ENCODE measurements around the gene NAT10.
"Not testable (repeated sequence)": the region's sequence is repeated elsewhere in the genome, so short reads cannot be mapped to it uniquely, and the experiment has no call there.

Gene NAT10

DNA sequence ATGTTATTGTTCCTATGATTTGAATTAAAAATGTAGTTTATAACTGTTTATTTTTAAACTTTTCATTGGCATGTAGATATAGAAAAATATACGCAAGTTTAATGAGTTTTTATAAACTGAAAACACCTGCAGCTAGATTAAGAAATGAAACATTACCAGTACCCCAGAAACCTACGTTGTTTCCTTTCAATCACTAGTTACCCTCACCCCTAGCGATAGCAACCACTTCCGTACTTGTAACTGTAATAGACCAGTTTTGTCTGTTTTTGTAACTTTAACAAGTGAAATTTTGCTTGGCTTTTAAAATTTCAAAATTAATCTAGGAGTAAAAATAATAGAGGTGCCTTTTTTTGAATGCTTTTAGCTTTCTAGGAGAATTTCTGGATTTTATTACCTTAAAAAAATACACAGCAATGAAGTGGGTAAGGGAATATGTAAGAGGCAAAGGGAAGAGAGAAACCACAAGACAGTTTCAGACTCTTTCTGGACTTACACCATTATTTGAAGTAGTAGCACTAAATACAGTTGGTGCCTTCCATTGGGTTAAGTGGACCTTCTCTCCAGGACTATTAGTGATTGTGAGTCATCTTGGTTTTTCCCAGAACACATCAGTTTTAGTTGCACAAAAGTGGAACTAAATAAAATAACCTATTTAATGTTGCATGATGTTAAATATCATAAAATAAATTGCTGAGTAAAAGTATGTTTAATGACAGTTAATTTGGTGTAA lies 18.7 kb upstream of the NAT10 start:
- TF ChIP-seq CTCF (conservative IDR thresholded peaks at IDR 0.05), result no peak
- H3K27ac ChIP-seq, result no peak overlapping the region

GRCh38 chr11:34091825-34092224 lies 13.6 kb upstream of the NAT10 start:
- no peak overlapping the region for H3K27ac ChIP-seq
- no peak for TF ChIP-seq CTCF (conservative IDR thresholded peaks at IDR 0.05)

DNA sequence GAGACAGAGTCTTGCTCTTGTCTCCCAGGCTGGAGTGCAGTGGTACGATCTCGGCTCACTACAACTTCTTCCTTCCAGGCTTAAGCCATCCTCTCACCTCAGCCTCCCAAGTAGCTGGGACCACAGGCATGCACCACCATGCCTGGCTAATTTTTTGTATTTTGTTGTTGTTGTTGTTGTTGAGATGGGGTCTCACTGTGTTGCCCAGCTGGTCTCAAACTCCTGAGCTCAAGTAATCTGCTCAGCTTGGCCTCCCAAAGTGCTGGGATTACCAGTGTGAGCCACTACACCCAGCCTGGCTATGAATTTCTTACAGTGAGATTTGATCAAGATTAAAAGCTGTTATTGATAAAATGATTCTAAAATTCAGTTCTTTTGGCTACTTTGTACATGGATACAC lies 10.5 kb upstream of the NAT10 start:
- not testable (repeated sequence) for H3K27ac ChIP-seq

GRCh38 chr11:34098813-34099212 lies 6.6 kb upstream of the NAT10 start:
- H3K27ac ChIP-seq, result no peak overlapping the region
- TF ChIP-seq CTCF (conservative IDR thresholded peaks at IDR 0.05), result no peak

DNA sequence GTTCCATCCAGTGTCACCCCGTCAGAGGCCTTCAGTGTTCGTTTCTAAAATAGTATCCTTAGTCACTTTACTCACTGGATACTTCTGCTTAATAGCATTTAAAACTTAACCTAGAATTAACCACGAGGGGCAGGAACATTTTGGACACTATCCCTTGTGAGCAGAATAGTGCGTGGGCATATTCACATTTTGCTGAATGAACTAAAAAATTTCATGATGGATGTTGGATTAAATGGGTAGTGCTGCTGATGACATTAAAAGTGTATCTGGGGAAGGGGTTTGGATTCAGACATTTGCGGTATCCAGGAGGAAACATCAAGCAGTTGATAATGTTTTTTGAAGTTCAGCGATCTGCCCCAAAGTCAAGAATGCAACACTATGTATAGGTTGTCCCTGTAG lies 750 bp upstream of the NAT10 start:
- H3K27ac ChIP-seq, result peak overlapping the region; percentile 91
- no peak for TF ChIP-seq CTCF (conservative IDR thresholded peaks at IDR 0.05)

DNA sequence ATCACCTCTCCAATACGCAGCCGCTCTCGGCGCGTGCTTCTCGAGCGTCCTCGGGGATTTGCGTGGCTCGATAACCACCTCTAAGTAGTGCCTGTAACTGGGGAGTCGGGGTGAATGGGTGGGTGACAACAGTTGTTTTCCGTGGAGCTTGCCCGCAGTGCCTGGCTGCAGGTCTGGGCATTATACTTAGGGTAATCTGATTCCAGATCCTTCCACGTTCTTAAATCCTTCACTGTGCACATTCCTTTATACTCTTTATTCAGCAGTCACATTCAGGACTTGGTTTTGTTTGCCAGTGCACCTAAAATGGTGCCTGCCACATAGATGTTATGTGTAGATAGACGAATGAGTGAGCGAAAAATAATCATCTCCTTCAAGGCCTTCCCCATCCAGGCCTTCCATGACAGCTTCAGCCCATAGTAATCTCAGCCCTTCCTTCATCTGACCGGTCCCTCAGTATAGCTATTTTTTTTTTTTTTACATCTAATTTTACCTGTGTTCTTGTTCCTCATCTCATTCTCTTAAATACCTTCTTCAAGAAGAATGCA lies 602 bp downstream of the NAT10 start:
- H3K27ac ChIP-seq, result peak overlapping the region; percentile 91
- TF ChIP-seq CTCF (conservative IDR thresholded peaks at IDR 0.05), result no peak

DNA sequence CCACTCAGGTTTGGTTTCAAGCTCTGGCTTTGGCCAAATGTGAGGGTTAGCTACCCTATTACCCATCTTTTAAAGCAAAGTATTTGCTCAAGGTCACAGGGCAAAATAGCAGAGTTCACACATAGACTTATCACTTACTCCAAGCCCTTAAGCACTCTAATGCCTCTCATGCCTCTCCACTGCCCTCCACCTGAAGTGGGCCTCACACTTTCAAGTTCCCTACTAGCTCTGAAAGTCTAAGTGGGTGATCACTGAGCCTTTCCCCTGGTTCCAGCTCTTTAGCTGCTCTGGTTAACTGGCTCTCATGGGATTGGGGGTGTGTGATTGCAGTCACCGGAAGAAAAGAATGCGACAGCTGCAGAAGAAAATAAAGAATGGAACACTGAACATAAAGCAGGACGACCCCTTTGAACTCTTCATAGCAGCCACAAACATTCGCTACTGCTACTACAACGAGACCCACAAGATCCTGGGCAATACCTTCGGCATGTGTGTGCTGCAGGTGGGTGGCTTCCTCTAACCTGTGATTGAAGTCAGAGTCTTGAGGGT lies 6.4 kb downstream of the NAT10 start:
- TF ChIP-seq CTCF (conservative IDR thresholded peaks at IDR 0.05), result no peak
- H3K27ac ChIP-seq, result no peak overlapping the region

- TF ChIP-seq CTCF (conservative IDR thresholded peaks at IDR 0.05), result no peak
- H3K27ac ChIP-seq, result no peak overlapping the region
These were observed 8.6 kb downstream of the NAT10 start for GRCh38 chr11:34114014-34114413.
